Gastroesophageal sphincter (tissue), 3 donors: Measurements from ENCODE around the gene NEO1.

Experiments used
- EP300 ChIP-seq: sonication (generic); formaldehyde crosslinking; IDR thresholded peaks from one replicate; pipeline ENCODE4 v1.6.1; 2017; ENCODE audit warnings: antibody characterized with exemption, mild to moderate bottlenecking
- POLR2A ChIP-seq, 2 donors: fragments of 450-650 bp; IDR thresholded peaks; one replicate each; pipeline ENCODE4 v1.6.1; 2017; ENCODE audit warnings: antibody characterized with exemption in 2 of 2, mild to moderate bottlenecking in 2 of 2, moderate library complexity in 1 of 2
- POLR2AphosphoS5 ChIP-seq: sonication (generic); formaldehyde crosslinking; IDR thresholded peaks from one replicate; pipeline ENCODE4 v1.6.1; 2017; ENCODE audit warnings: antibody characterized with exemption
- TF ChIP-seq, protein P1 (sequence below), 4 experiments: fragments of 200-600 bp in 2 of 4; fragments of 450-650 bp in 2 of 4; sonication (generic) in 1 of 4; IDR thresholded peaks; one replicate each; pipeline ENCODE4 v1.5.1; 2017 to 2019; ENCODE audit warnings: antibody characterized with exemption in 4 of 4, mild to moderate bottlenecking in 2 of 4, moderate library complexity in 2 of 4

DNA sequence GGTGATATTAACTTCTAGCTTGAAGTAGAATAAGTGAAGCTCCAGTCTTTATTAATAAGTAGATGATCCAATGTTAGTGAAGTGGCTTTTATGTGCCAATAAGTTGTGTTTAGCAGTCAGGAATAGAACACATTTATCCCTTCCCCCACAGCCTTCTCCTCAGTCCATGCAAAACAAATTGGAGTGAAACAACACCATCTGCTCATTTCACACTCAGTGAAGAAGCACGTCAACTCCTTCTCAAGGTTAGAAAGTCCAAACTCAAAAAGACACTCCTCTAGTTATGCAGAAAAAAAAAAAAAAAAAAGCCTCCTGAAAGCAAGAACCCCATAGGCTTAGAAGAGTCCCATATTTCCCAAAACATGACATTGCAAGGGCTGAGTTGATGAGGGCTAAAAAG is 18.0 kb upstream of the NEO1 start:
- TF ChIP-seq, protein P1, sequence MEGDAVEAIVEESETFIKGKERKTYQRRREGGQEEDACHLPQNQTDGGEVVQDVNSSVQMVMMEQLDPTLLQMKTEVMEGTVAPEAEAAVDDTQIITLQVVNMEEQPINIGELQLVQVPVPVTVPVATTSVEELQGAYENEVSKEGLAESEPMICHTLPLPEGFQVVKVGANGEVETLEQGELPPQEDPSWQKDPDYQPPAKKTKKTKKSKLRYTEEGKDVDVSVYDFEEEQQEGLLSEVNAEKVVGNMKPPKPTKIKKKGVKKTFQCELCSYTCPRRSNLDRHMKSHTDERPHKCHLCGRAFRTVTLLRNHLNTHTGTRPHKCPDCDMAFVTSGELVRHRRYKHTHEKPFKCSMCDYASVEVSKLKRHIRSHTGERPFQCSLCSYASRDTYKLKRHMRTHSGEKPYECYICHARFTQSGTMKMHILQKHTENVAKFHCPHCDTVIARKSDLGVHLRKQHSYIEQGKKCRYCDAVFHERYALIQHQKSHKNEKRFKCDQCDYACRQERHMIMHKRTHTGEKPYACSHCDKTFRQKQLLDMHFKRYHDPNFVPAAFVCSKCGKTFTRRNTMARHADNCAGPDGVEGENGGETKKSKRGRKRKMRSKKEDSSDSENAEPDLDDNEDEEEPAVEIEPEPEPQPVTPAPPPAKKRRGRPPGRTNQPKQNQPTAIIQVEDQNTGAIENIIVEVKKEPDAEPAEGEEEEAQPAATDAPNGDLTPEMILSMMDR (IDR thresholded peaks at IDR 0.05) = no peak
- no peak for TF ChIP-seq POLR2AphosphoS5
- no peak for TF ChIP-seq POLR2A (IDR thresholded peaks at IDR 0.05)
- no peak for TF ChIP-seq EP300
